SJCRH30 (cell line): ENCODE results near the gene GAL. TPM values are rescaled to one million over a fixed set of nuclear protein-coding genes. Genes with fewer than 3 reads are reported as not detected.

ENCODE experiments used
- DNase-seq, 2 experiments: peaks; one replicate each; pipeline ENCODE4 v3.0.0-alpha.2; 2015 to 2020
- H3K27ac ChIP-seq: fragments of 250-450 bp; sonication (Bioruptor Pico); 2 replicates; pipeline ENCODE4 v1.5.1; 2020; ENCODE audit warnings: mild to moderate bottlenecking, moderate library complexity
- H3K27me3 ChIP-seq: fragments of 250-450 bp; sonication (Bioruptor Pico); 2 replicates; pipeline ENCODE4 v1.5.1; 2020; ENCODE audit warnings: mild to moderate bottlenecking, moderate library complexity
- H3K36me3 ChIP-seq: fragments of 250-450 bp; sonication (Bioruptor Pico); 2 replicates; pipeline ENCODE4 v1.5.1; 2020; ENCODE audit warnings: mild to moderate bottlenecking, moderate library complexity
- H3K4me1 ChIP-seq: fragments of 250-450 bp; sonication (Bioruptor Pico); 2 replicates; pipeline ENCODE4 v1.5.1; 2020; ENCODE audit warnings: mild to moderate bottlenecking, moderate library complexity
- H3K4me3 ChIP-seq: fragments of 250-450 bp; sonication (Bioruptor Pico); 2 replicates; pipeline ENCODE4 v1.5.1; 2020; ENCODE audit warnings: mild to moderate bottlenecking, moderate library complexity
- H3K9me3 ChIP-seq: fragments of 250-450 bp; sonication (Bioruptor Pico); replicated peaks from 2 replicates; pipeline ENCODE4 v1.5.1; 2020; ENCODE audit warnings: mild to moderate bottlenecking, moderate library complexity
- total RNA-seq: library from RNA; depleted of rRNA; stranded (reverse); fragments of >200 nt; shearing (Covaris generic); gene quantifications from 2 replicates; pipeline ENCODE4 v1.2.3, GENCODE V29; 2014; rRNA removed

The GAL gene
- total RNA-seq, 1 experiment from 2014 or later, result not detected

GRCh38 chr11:68735125-68735524 is 50.8 kb downstream of the GAL start:
- no peaks in the 10 kb centered on the region for H3K36me3 ChIP-seq
- no peak overlapping the region for H3K4me3 ChIP-seq
- DNase-seq, result no peak
- no peaks in the 10 kb centered on the region for H3K4me1 ChIP-seq
- 0 out of 2 replicates have a peak, but pooled peaks cover 3% of the 10 kb centered on the region for H3K27me3 ChIP-seq
- H3K27ac ChIP-seq, result no peak overlapping the region
- no peaks in the 10 kb centered on the region for H3K9me3 ChIP-seq

GRCh38 chr11:68735646-68736045 is 51.3 kb downstream of the GAL start:
- Histone ChIP-seq H3K27ac (no peak overlapping the region), H3K4me3 (no peak overlapping the region), H3K36me3 (no peaks in the 10 kb centered on the region), H3K27me3 (0 out of 2 replicates have a peak, but pooled peaks cover 3% of the 10 kb centered on the region), H3K9me3 (no peaks in the 10 kb centered on the region), H3K4me1 (no peaks in the 10 kb centered on the region)
- no peak for DNase-seq

Other genes with a start within 250 kb of the GAL start
- gene PPP6R3, start 223.8 kb upstream of the GAL start, total RNA-seq, result 130 and 143 TPM in 2 replicates
- not detected in 2 replicates for gene TESMIN, start 67.0 kb downstream of the GAL start, total RNA-seq
- 0.02 and 0.51 TPM in 2 replicates for gene CPT1A, start 157.4 kb downstream of the GAL start, total RNA-seq
- 37.6 and 39.0 TPM in 2 replicates for gene MRPL21, start 219.3 kb downstream of the GAL start, total RNA-seq
- 8.7 and 11.1 TPM in 2 replicates for gene IGHMBP2, start 219.3 kb downstream of the GAL start, total RNA-seq